ENCODE results near the gene FBXO46.
"Not testable (repeated sequence)": the region's sequence is repeated elsewhere in the genome, so short reads cannot be mapped to it uniquely, and the experiment has no call there.

FBXO46 gene

GRCh38 chr19:45728683-45729082, 2.0 kb downstream of the FBXO46 start:
- not testable (repeated sequence) for DNase-seq (ENCODE audit: low read depth in 2 of 2)

- not testable (repeated sequence) for DNase-seq (ENCODE audit: low read depth in 2 of 2)
Measured at GRCh38 chr19:45720065-45720464, 10.6 kb downstream of the FBXO46 start.

GRCh38 chr19:45717983-45718650, 12.6 kb downstream of the FBXO46 start:
- DNase-seq (ENCODE audit: low read depth in 2 of 2) = no peak

- DNase-seq (ENCODE audit: low read depth in 2 of 2) = peak; percentile 94 to 97
Measured at GRCh38 chr19:45717131-45717982, 13.3 kb downstream of the FBXO46 start.

- no peak for DNase-seq (ENCODE audit: low read depth in 2 of 2)
Measured at GRCh38 chr19:45716359-45717130, 14.2 kb downstream of the FBXO46 start.

GRCh38 chr19:45715139-45715538, 15.6 kb downstream of the FBXO46 start:
- no peak for DNase-seq (ENCODE audit: low read depth in 2 of 2)

GRCh38 chr19:45713141-45713540, 17.6 kb downstream of the FBXO46 start:
- DNase-seq (ENCODE audit: low read depth in 2 of 2) = no peak

GRCh38 chr19:45712699-45713067, 18.0 kb downstream of the FBXO46 start:
- no peak for DNase-seq (ENCODE audit: low read depth in 2 of 2)

GRCh38 chr19:45711851-45712698, 18.6 kb downstream of the FBXO46 start:
- no peak for DNase-seq (ENCODE audit: low read depth in 2 of 2)

GRCh38 chr19:45710356-45711130, 20.2 kb downstream of the FBXO46 start:
- DNase-seq (ENCODE audit: low read depth in 2 of 2) = no peak

GRCh38 chr19:45705710-45706415, 24.8 kb downstream of the FBXO46 start:
- no peak for DNase-seq (ENCODE audit: low read depth in 2 of 2)

- no peak for DNase-seq (ENCODE audit: low read depth in 2 of 2)
Measured at GRCh38 chr19:45705115-45705514, 25.6 kb downstream of the FBXO46 start.

- no peak for DNase-seq (ENCODE audit: low read depth in 2 of 2)
Measured at GRCh38 chr19:45701676-45702075, 29.0 kb downstream of the FBXO46 start.

GRCh38 chr19:45693106-45693788, 37.4 kb downstream of the FBXO46 start:
- peak; percentile 50 to 57 for DNase-seq (ENCODE audit: low read depth in 2 of 2)

GRCh38 chr19:45692187-45693105, 38.2 kb downstream of the FBXO46 start, which contains the start of gene QPCTL:
Gene QPCTL, plus strand, starts transcription at chr19:45692666. Its CDS starts 38 bp downstream, at chr19:45692704.
- DNase-seq (ENCODE audit: low read depth in 2 of 2) = peak; percentile 91 to 97

- peak; percentile 85 to 89 for DNase-seq (ENCODE audit: low read depth in 2 of 2)
Measured at GRCh38 chr19:45691516-45692186, 39.0 kb downstream of the FBXO46 start, which contains the start of gene SNRPD2. Gene SNRPD2, minus strand, starts transcription at chr19:45691953. Its CDS starts 65 bp downstream, at chr19:45691888.

GRCh38 chr19:45687599-45687998, 43.1 kb downstream of the FBXO46 start:
- no peak for DNase-seq (ENCODE audit: low read depth in 2 of 2)
